HUES64 (cell line): Measurements from ENCODE around the gene TMCC3.
"Not testable (repeated sequence)": the region's sequence is repeated elsewhere in the genome, so short reads cannot be mapped to it uniquely, and the experiment has no call there.

Experiments
- H3K27ac ChIP-seq: 2 replicates; pipeline ENCODE4 v1.7.0; 2013; ENCODE audit warnings: low read depth, low read length, inconsistent platforms
- H3K27me3 ChIP-seq: 2 replicates; pipeline ENCODE4 v1.6.1; 2013; ENCODE audit warnings: mild to moderate bottlenecking, low read length; ENCODE audit not compliant: insufficient read depth
- H3K36me3 ChIP-seq: 2 replicates; pipeline ENCODE4 v1.6.1; 2013; ENCODE audit warnings: mild to moderate bottlenecking, low read length; ENCODE audit not compliant: insufficient read depth
- H3K4me1 ChIP-seq: 2 replicates; pipeline ENCODE4 v1.6.1; 2013; ENCODE audit warnings: mild to moderate bottlenecking, low read length, moderate library complexity; ENCODE audit not compliant: insufficient read depth
- H3K4me3 ChIP-seq: 2 replicates; pipeline ENCODE4 v1.5.1; 2013; ENCODE audit warnings: mild to moderate bottlenecking, low read length, moderate library complexity
- H3K9ac ChIP-seq: 2 replicates; pipeline ENCODE4 v1.6.1; 2013; ENCODE audit warnings: mild to moderate bottlenecking, low read depth, low read length
- H3K9me3 ChIP-seq: 2 replicates; pipeline ENCODE4 v1.6.1; 2013; ENCODE audit warnings: low read depth, low read length; ENCODE audit not compliant: insufficient read depth
- WGBS: fragments of 150-250, 120-280 bp; methylation state at CpG from one replicate; pipeline ENCODE4 v1.1.7; 2013; ENCODE audit warnings: missing lambda C conversion rate; 5-methylcytosine and 5-hydroxymethylcytosine counted together

Gene TMCC3

GRCh38 chr12:94616203-94616729 is 34.1 kb downstream of the TMCC3 start:
- no peak overlapping the region for H3K27ac ChIP-seq
- peaks cover 35% of the 10 kb centered on the region for H3K4me1 ChIP-seq
- H3K4me3 ChIP-seq, result no peak overlapping the region
- H3K27me3 ChIP-seq, result no peaks in the 10 kb centered on the region
- no peaks in the 10 kb centered on the region for H3K9me3 ChIP-seq
- H3K9ac ChIP-seq, result no peak overlapping the region; the same call in 1 of the 2 replicates
- 80% methylated on average over 11 of the region's 11 CpGs for WGBS
- H3K36me3 ChIP-seq, result no peaks in the 10 kb centered on the region

- no peaks in the 10 kb centered on the region for H3K9me3 ChIP-seq
- no peak overlapping the region for H3K27ac ChIP-seq
- H3K36me3 ChIP-seq, result no peaks in the 10 kb centered on the region
- no peak overlapping the region; the same call in 1 of the 2 replicates for H3K9ac ChIP-seq
- H3K4me1 ChIP-seq, result peaks cover 35% of the 10 kb centered on the region
- no peaks in the 10 kb centered on the region for H3K27me3 ChIP-seq
- H3K4me3 ChIP-seq, result no peak overlapping the region
- 80% methylated on average over 14 of the region's 14 CpGs for WGBS
These were observed 34.8 kb downstream of the TMCC3 start for GRCh38 chr12:94615260-94616181.

- H3K27me3 ChIP-seq, result no peaks in the 10 kb centered on the region
- no peaks in the 10 kb centered on the region for H3K9me3 ChIP-seq
- no peak overlapping the region for H3K9ac ChIP-seq
- H3K27ac ChIP-seq, result no peak overlapping the region; the same call in 1 of the 2 replicates
- 67% methylated on average over 3 of the region's 3 CpGs for WGBS
- no peaks in the 10 kb centered on the region for H3K36me3 ChIP-seq
- peaks cover 43% of the 10 kb centered on the region for H3K4me1 ChIP-seq
- H3K4me3 ChIP-seq, result no peak overlapping the region
These were observed 36.1 kb downstream of the TMCC3 start for GRCh38 chr12:94614288-94614721.

- no peaks in the 10 kb centered on the region for H3K27me3 ChIP-seq
- 85% methylated on average over 2 of the region's 5 CpGs for WGBS
- H3K36me3 ChIP-seq, result no peaks in the 10 kb centered on the region
- no peak overlapping the region for H3K9ac ChIP-seq
- H3K4me3 ChIP-seq, result no peak overlapping the region
- H3K4me1 ChIP-seq, result peaks cover 15% of the 10 kb centered on the region
- H3K9me3 ChIP-seq, result 0 out of 2 replicates have a peak, but pooled peaks cover 6% of the 10 kb centered on the region
- no peak overlapping the region; the same call in 1 of the 2 replicates for H3K27ac ChIP-seq
These were observed 40.4 kb downstream of the TMCC3 start for GRCh38 chr12:94609917-94610443.

- H3K9ac ChIP-seq, H3K36me3 ChIP-seq, H3K27ac ChIP-seq, H3K27me3 ChIP-seq, H3K4me1 ChIP-seq, H3K4me3 ChIP-seq, H3K9me3 ChIP-seq: not testable (repeated sequence)
- WGBS, result 93% methylated on average over 6 of the region's 6 CpGs
These were observed 43.5 kb downstream of the TMCC3 start for GRCh38 chr12:94606810-94607209.

- Histone ChIP-seq H3K4me3 (no peak overlapping the region), H3K9ac (no peak overlapping the region), H3K4me1 (no peaks in the 10 kb centered on the region), H3K36me3 (no peaks in the 10 kb centered on the region), H3K27ac (no peak overlapping the region), H3K9me3 (0 out of 2 replicates have a peak, but pooled peaks cover 6% of the 10 kb centered on the region), H3K27me3 (no peaks in the 10 kb centered on the region)
- WGBS, result 94% methylated on average over 3 of the region's 3 CpGs
These were observed 46.0 kb downstream of the TMCC3 start for GRCh38 chr12:94604366-94604698.

GRCh38 chr12:94603434-94604365 is 46.7 kb downstream of the TMCC3 start:
- no peaks in the 10 kb centered on the region for H3K27me3 ChIP-seq
- H3K4me3 ChIP-seq, result no peak overlapping the region
- WGBS, result 77% methylated on average over 6 of the region's 7 CpGs

GRCh38 chr12:94602024-94602423 is 48.3 kb downstream of the TMCC3 start:
- H3K9me3 ChIP-seq, result 0 out of 2 replicates have a peak, but pooled peaks cover 6% of the 10 kb centered on the region
- no peak overlapping the region for H3K27ac ChIP-seq
- no peaks in the 10 kb centered on the region for H3K36me3 ChIP-seq
- WGBS, result 92% methylated on average over 3 of the region's 4 CpGs
- no peak overlapping the region for H3K9ac ChIP-seq
- H3K27me3 ChIP-seq, result no peaks in the 10 kb centered on the region
- no peak overlapping the region for H3K4me3 ChIP-seq
- no peaks in the 10 kb centered on the region for H3K4me1 ChIP-seq

More at GRCh38 chr12:94603434-94604365, 46.7 kb downstream of the TMCC3 start:
- no peaks in the 10 kb centered on the region for H3K36me3 ChIP-seq
- H3K9me3 ChIP-seq, result 0 out of 2 replicates have a peak, but pooled peaks cover 6% of the 10 kb centered on the region
- no peaks in the 10 kb centered on the region for H3K4me1 ChIP-seq
- H3K9ac ChIP-seq, result no peak overlapping the region
- H3K27ac ChIP-seq, result no peak overlapping the region

GRCh38 chr12:94601307-94601706 is 49.0 kb downstream of the TMCC3 start:
- WGBS, result 91% methylated on average over 5 of the region's 5 CpGs
- H3K9me3 ChIP-seq, H3K9ac ChIP-seq, H3K27ac ChIP-seq, H3K36me3 ChIP-seq, H3K4me1 ChIP-seq, H3K4me3 ChIP-seq, H3K27me3 ChIP-seq: not testable (repeated sequence)

- H3K4me1 ChIP-seq, result 0 out of 2 replicates have a peak, but pooled peaks cover 3% of the 10 kb centered on the region
- H3K9me3 ChIP-seq, result no peaks in the 10 kb centered on the region
- H3K9ac ChIP-seq, result no peak overlapping the region
- WGBS, result 72% methylated on average over 4 of the region's 4 CpGs
- no peak overlapping the region for H3K4me3 ChIP-seq
- no peaks in the 10 kb centered on the region for H3K36me3 ChIP-seq
- H3K27ac ChIP-seq, result no peak overlapping the region
- H3K27me3 ChIP-seq, result no peaks in the 10 kb centered on the region
These were observed 51.2 kb downstream of the TMCC3 start for GRCh38 chr12:94599189-94599588.
